ENCODE measurements around the gene CHST8. TPM values are rescaled to one million over a fixed set of nuclear protein-coding genes. Genes with fewer than 3 reads are reported as not detected.
A peak's percentile ranks its signal among the peaks of the same experiment; 100 is the strongest.

CHST8 gene
- total RNA-seq, 1 experiment from 2014 or later: 25.7 TPM

DNA sequence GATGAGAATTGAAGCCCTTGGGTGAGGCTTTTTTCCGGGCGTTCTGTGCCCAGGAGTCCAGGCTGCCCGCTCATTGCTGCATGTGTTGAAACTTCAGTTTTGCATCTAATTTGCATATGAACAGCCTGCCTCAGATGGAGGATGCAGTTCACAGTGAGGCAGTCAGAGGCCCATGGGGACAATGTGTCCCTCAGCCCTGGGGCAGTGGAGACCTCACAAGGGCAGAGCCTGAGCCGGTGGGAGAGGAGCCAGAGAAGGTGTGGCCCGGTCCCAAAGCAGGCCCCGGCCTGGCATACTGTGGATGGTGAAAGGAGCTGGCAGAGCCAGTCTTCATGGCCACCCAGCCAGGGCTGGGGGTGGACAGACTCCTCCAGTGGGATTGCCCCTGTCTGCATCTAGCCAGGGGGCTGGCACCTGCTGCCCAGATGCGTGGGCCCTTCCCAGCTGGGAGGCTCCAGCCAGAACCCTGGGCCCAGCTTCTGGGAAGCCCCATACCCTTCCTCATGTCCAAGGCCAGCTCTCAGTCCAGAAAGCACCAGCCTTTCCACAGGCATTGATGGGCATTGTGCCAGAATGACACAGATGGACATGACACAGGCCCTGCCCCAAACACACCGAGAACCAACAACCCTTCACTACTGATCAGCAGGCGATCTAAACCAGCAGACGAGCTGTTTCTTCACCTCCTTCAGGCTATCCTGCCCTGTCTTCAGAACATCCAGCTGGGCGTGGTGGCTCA, 142.0 kb downstream of the CHST8 start:
- DNase-seq: no peak
- no peaks in the 10 kb centered on the region for H3K27me3 ChIP-seq
- H3K4me3 ChIP-seq: no peak overlapping the region
- H3K36me3 ChIP-seq: peaks cover 2% of the 10 kb centered on the region; the same call in 1 of the 2 replicates
- H3K4me1 ChIP-seq: no peaks in the 10 kb centered on the region; the same call in 1 of the 2 replicates
- no peaks in the 10 kb centered on the region for H3K9me3 ChIP-seq (replicated peaks)
- H3K27ac ChIP-seq: no peak overlapping the region

DNA sequence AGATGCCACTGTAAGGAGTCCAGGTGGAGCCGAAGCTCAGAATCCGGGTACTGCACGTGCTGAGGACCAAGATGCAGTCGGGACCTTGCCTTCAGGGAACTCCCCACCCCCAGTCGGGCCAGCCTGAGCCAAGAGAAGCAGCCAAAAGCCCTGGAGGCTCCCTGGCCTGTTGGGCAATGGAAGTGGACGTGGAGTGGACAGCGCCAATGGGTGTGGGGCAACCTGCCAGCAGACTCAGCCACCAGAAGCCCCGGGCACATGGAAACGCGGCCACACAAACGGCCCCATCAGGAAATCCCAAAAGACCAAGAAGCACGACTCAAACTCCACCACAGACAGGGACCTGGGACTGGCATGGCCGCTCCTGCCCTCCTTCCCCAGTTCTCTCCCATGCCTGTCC, 144.9 kb downstream of the CHST8 start:
- Histone ChIP-seq H3K27ac (no peak overlapping the region), H3K36me3 (no peaks in the 10 kb centered on the region), H3K9me3 (replicated peaks) (no peaks in the 10 kb centered on the region), H3K4me1 (no peaks in the 10 kb centered on the region), H3K27me3 (no peaks in the 10 kb centered on the region), H3K4me3 (no peak overlapping the region)
- no peak for DNase-seq

DNA sequence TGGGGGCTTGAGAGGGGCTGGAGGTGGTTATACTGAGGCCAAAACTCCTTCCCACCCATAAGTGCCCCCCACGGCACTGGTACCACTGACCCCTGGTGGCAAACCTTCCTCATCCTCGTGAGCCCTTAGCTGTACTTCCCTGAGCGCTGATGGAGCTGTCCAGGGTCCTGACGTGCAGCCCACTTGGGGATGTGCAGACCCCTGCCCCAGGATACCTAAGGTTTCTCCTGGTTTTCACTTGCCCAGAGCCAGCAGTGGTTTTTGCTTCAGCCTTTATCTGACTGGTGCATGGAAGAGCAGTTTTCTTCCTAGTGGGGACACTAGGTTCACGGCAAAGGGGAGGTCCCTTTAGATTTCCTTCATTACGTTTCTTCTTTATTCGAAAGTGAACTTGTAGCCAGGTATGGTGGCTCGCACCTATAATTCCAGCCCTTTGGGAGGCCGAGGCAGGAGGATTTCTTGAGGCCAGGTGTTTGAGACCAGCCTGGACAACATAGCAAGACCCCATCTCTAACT, 146.2 kb downstream of the CHST8 start:
- H3K4me1 ChIP-seq: no peaks in the 10 kb centered on the region
- no peaks in the 10 kb centered on the region for H3K9me3 ChIP-seq (replicated peaks)
- no peaks in the 10 kb centered on the region for H3K36me3 ChIP-seq
- H3K4me3 ChIP-seq: no peak overlapping the region
- DNase-seq: peak; percentile 82 to 86
- H3K27me3 ChIP-seq: no peaks in the 10 kb centered on the region
- no peak overlapping the region for H3K27ac ChIP-seq

DNA sequence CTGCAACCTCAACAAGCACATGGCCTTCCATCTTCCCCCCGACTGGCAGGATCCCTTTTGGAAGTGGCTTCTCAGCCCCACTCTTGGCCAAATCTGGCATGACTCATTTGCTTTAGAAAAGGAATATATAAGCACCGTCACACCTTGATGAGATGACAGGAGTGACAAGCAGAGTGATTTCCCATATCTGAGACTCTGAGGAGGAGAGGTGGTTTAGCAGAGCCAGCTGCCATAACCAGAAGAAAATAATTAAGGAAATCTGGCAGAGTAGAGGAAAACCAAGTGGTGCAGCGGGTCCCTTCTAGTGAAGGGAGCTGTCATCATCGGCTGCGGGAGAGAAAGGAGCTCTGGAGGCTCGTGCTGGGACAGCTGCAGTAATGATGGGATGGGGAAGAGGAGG, 147.5 kb downstream of the CHST8 start:
- no peak overlapping the region for H3K27ac ChIP-seq
- no peaks in the 10 kb centered on the region for H3K36me3 ChIP-seq
- no peak for DNase-seq
- H3K27me3 ChIP-seq: no peaks in the 10 kb centered on the region
- no peaks in the 10 kb centered on the region for H3K4me1 ChIP-seq
- H3K4me3 ChIP-seq: no peak overlapping the region
- H3K9me3 ChIP-seq (replicated peaks): no peaks in the 10 kb centered on the region

DNA sequence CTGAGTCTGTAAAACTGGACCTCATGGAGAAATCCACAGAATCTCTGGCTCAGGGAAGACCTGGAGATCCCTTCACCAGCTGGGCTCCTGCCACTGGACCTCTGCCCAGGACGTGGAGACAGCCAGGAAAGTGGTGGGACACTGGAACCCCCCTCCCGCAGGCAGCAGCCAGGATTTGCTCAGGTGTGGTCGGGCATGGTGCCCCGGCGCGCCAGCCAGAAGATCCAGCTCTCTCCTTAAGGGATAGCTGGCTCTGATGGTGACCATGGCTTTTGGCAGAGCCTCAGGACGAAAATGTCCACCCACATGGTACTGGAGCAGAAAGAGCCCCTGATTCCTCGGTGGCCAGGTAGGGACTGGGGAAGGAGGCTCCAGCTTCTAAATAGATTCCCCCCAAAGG, 148.4 kb downstream of the CHST8 start:
- Histone ChIP-seq H3K4me3 (no peak overlapping the region), H3K9me3 (replicated peaks) (no peaks in the 10 kb centered on the region), H3K27me3 (no peaks in the 10 kb centered on the region), H3K36me3 (no peaks in the 10 kb centered on the region), H3K27ac (no peak overlapping the region), H3K4me1 (no peaks in the 10 kb centered on the region)
- DNase-seq: no peak

DNA sequence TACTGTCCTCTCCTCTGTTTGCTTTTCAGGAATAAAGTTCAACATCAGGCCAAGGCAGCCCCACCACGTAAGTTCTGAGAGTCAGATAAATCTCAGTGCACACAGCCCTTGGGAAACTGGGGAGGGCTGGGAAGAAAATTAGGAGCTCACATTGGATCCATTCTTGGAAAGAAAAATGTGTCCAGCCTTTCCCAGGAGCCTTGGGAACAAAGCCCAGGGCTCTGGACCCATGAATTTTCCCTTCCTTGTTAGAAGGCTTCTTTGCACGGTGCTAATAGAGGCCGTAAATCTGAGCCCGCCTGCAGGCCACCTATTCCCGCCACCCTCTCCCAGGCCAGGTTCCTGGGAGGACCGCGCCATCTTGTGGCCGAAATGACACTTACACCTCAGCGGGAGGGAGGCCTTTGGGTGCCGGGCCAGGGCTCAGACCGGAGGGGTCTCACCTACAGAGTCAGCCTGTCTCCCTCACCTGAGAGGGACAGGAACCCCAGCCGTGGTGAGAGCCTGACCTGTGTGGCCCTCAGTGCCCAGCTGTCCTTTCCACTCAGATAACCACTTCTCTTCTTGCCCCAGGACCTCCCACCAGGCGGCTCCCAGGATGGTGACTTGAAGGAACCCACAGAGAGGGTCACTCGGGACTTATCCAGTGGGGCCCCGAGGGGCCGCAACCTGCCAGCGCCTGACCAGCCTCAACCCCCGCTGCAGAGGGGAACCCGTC, 149.8 kb downstream of the CHST8 start:
- Histone ChIP-seq H3K27ac (no peak overlapping the region), H3K27me3 (no peaks in the 10 kb centered on the region), H3K36me3 (no peaks in the 10 kb centered on the region), H3K9me3 (replicated peaks) (no peaks in the 10 kb centered on the region), H3K4me1 (no peaks in the 10 kb centered on the region), H3K4me3 (no peak overlapping the region)
- DNase-seq: peak; percentile 80 to 90

DNA sequence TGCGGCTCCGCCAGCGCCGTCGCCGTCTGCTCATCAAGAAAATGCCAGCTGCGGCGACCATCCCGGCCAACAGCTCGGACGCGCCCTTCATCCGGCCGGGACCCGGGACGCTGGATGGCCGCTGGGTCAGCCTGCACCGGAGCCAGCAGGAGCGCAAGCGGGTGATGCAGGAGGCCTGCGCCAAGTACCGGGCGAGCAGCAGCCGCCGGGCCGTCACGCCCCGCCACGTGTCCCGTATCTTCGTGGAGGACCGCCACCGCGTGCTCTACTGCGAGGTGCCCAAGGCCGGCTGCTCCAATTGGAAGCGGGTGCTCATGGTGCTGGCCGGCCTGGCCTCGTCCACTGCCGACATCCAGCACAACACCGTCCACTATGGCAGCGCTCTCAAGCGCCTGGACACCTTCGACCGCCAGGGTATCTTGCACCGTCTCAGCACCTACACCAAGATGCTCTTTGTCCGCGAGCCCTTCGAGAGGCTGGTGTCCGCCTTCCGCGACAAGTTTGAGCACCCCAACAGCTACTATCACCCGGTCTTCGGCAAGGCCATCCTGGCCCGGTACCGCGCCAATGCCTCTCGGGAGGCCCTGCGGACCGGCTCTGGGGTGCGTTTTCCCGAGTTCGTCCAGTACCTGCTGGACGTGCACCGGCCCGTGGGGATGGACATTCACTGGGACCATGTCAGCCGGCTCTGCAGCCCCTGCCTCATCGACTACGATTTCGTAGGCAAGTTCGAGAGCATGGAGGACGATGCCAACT, 150.5 kb downstream of the CHST8 start:
- Histone ChIP-seq H3K9me3 (replicated peaks) (no peaks in the 10 kb centered on the region), H3K27ac (no peak overlapping the region), H3K4me1 (no peaks in the 10 kb centered on the region), H3K27me3 (no peaks in the 10 kb centered on the region), H3K36me3 (no peaks in the 10 kb centered on the region), H3K4me3 (no peak overlapping the region)
- no peak for DNase-seq

DNA sequence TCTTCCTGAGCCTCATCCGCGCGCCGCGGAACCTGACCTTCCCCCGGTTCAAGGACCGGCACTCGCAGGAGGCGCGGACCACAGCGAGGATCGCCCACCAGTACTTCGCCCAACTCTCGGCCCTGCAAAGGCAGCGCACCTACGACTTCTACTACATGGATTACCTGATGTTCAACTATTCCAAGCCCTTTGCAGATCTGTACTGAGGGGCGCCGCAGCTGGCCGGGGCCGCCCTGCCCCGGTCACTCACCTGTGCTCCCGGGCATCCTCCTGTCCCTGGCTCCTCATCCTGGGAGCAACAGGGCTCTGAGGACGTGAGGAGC, 151.1 kb downstream of the CHST8 start:
- no peak for DNase-seq
- H3K36me3 ChIP-seq: no peaks in the 10 kb centered on the region
- H3K4me3 ChIP-seq: no peak overlapping the region
- no peak overlapping the region for H3K27ac ChIP-seq
- no peaks in the 10 kb centered on the region for H3K27me3 ChIP-seq
- H3K9me3 ChIP-seq (replicated peaks): no peaks in the 10 kb centered on the region
- H3K4me1 ChIP-seq: no peaks in the 10 kb centered on the region

DNA sequence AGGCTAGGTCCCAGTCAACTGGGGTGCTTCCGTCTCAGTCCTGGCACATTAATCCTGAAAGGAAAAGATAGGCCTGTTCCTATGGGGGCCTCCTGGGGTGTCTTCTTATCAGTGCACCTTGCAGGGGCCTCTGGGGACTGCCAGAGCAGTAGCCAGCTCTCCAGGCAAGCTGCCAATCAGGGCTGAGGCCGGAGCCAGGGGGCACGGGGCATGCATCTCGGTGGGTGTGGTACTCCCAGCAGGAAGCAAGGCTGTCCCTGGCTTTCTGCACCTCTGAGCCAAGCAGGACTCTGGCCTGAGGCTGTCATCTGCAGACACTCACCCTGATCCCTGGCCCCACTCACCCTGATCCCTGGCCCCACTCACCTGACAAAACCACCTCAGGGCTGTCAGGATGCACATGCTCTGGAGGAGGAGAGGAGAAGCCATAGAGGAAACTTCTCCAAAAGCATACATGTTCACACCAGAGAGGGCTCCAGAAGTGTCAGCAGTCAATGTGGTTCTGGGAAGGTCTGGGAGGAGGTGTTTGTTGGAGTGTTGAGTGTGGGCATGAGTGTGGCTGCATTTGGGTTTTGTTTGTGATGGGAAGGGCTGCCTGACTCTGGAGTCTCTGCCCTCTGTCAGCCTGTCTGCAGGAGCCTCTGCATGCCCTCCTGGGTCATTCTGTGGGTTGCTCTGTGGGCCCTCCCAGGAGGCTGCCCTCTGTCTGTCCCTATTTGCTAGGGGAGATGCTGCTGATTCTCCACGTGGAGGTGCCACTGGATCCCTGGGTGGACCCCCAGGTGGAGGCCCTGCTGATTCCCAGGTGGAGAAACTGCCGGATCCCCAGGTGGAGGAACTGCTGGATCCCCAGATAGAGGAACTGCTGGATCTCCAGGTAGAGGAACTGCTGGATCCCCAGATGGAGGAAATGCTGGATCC, 152.2 kb downstream of the CHST8 start:
- Histone ChIP-seq H3K27ac (no peak overlapping the region), H3K36me3 (no peaks in the 10 kb centered on the region), H3K4me1 (no peaks in the 10 kb centered on the region), H3K9me3 (replicated peaks) (no peaks in the 10 kb centered on the region), H3K27me3 (no peaks in the 10 kb centered on the region; the same call in 1 of the 2 replicates), H3K4me3 (no peak overlapping the region)
- no peak for DNase-seq

DNA sequence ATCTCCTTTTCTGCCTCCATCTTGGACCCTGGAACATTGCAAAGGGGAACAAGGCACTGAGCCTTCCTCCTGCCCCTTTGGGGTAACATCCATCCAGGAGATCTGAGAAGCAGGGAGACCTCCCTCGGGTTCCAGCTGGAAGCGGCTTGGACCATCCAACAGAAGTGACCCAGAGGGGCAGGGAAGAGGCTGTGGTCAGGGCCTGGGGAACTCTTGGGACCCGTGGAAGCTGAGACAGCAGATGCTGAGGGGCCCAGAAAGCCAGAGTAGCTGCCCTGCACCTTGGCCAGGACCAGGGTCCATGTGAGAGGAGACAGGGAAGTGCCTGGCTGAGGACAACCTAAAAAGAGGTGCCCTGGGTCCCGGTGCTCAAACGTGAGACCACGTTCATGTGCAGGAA, 153.0 kb downstream of the CHST8 start:
- no peaks in the 10 kb centered on the region for H3K36me3 ChIP-seq
- no peaks in the 10 kb centered on the region for H3K4me1 ChIP-seq
- H3K27ac ChIP-seq: no peak overlapping the region
- H3K9me3 ChIP-seq (replicated peaks): no peaks in the 10 kb centered on the region
- no peaks in the 10 kb centered on the region; the same call in 1 of the 2 replicates for H3K27me3 ChIP-seq
- no peak for DNase-seq
- no peak overlapping the region for H3K4me3 ChIP-seq

DNA sequence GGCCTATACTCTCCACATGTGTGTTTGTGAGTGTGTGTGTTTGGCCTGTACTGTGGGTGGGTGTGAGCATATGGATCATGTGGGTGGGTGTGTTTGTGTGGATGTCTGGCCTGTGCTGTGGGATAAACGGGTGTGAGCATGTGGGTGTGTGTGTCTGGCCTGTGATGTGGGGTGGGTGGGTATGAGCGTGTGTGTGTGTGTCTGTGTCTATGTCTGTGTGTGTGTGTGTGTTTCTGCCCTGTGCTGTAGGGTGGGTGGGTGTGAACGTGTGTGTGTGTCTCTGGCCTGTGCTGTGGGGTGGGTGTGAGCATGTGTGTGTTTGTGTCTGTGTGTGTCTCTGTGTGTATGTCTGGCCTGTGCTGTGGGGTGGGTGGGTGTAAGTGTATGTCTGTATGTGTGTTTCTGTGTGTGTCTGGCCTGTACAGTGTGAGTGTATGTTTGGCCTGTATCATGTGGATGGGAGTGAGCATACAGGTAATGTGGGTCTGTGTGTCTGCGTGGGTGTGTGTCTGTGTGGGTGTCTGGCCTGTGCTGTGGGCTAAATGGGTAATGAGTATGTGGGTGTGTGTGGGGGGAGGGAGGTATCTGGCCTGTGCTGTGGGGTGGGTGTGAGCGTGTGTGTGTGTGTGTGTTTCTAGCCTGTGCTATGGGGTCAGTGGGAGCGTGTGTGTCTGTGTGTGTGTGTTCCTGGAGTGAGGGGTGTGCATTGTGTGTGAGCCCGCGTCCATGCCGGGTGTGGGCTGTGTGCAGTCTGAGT, 154.2 kb downstream of the CHST8 start:
- H3K36me3 ChIP-seq: no peaks in the 10 kb centered on the region

DNA sequence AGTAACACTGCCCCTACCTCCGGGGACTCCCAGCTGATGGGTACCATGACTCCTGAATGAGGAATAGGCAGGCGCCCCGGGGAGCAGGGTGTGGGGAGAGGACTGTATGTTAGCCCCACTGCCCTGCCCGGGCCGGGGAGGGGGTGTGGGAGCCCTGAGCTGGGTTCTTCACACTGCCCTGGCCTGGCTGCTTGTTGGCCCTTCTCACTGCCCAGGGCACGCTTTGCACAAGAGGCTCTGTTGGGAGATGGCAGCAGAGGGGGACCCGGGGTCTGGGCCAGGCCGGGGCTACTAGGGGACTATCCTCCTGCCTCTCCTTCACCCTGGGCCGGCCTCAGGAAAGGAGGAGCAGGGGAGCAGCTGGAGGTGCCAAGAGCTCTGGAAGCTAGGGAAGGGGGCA, 155.6 kb downstream of the CHST8 start:
- Histone ChIP-seq H3K4me1 (no peaks in the 10 kb centered on the region), H3K27me3 (no peaks in the 10 kb centered on the region; the same call in 1 of the 2 replicates), H3K27ac (no peak overlapping the region), H3K9me3 (replicated peaks) (no peaks in the 10 kb centered on the region), H3K36me3 (no peaks in the 10 kb centered on the region), H3K4me3 (no peak overlapping the region)
- no peak for DNase-seq

More for the DNA sequence above, 154.2 kb downstream of the CHST8 start:
- Histone ChIP-seq H3K4me3 (no peak overlapping the region), H3K27ac (no peak overlapping the region), H3K4me1 (no peaks in the 10 kb centered on the region), H3K27me3 (no peaks in the 10 kb centered on the region; the same call in 1 of the 2 replicates), H3K9me3 (replicated peaks) (no peaks in the 10 kb centered on the region)
- DNase-seq: no peak

DNA sequence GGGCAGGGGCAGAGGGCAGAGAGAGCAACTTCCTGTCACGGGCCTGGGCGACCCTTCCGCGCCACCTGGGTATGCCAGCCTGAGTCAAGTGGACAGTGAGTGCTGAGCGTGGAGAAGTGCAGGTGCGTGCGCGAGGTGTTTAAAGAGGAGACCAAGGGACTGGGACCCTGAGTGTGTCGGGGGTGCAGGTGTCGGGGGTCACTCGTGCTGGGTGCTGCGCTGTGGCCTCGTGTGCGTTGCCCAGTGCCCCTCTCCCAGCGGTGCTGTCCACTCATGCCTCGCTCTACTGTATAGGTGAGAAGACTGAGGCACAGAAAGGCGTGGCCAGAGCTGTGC, 156.0 kb downstream of the CHST8 start:
- Histone ChIP-seq H3K4me1 (no peaks in the 10 kb centered on the region), H3K36me3 (no peaks in the 10 kb centered on the region), H3K27ac (no peak overlapping the region), H3K9me3 (replicated peaks) (no peaks in the 10 kb centered on the region), H3K27me3 (no peaks in the 10 kb centered on the region; the same call in 1 of the 2 replicates), H3K4me3 (no peak overlapping the region)
- no peak for DNase-seq

All from SJCRH30 (cell line).